GM21786 (cell line): ENCODE results near the gene WBP2.
A peak's percentile ranks its signal among the peaks of the same experiment; 100 is the strongest.

Experiments
- ATAC-seq: cut with Tn5 transposase; IDR thresholded peaks from one replicate; pipeline ENCODE4 v1.9.1; 2021; ENCODE audit not compliant: unreplicated experiment

WBP2 gene

GRCh38 chr17:75855310-75856061 lies at the start of gene WBP2:
TSS of gene WBP2 (minus strand) at chr17:75855335. CDS start at chr17:75855297, 38 bp downstream.
- peak; percentile 82 for ATAC-seq

- ATAC-seq: no peak
These were observed 47.3 kb upstream of the WBP2 start for GRCh38 chr17:75902406-75902805.

- no peak for ATAC-seq
These were observed 46.6 kb upstream of the WBP2 start for GRCh38 chr17:75901727-75902126.

GRCh38 chr17:75900691-75901533 lies 45.8 kb upstream of the WBP2 start:
- no peak for ATAC-seq

GRCh38 chr17:75899767-75900468 lies 44.8 kb upstream of the WBP2 start:
- no peak for ATAC-seq

- no peak for ATAC-seq
These were observed 44.2 kb upstream of the WBP2 start for GRCh38 chr17:75899353-75899752.

- ATAC-seq: no peak
These were observed 43.7 kb upstream of the WBP2 start for GRCh38 chr17:75898791-75899190.

GRCh38 chr17:75898065-75898464 lies 42.9 kb upstream of the WBP2 start:
- ATAC-seq: no peak

- ATAC-seq: peak; percentile 8
These were observed 42.3 kb upstream of the WBP2 start for GRCh38 chr17:75897160-75898019.

GRCh38 chr17:75896415-75897159 lies 41.5 kb upstream of the WBP2 start, which contains the start of gene TRIM65:
TSS of gene TRIM65 (minus strand) at chr17:75896951. CDS start at chr17:75896937, 14 bp downstream.
- peak; percentile 50 for ATAC-seq

GRCh38 chr17:75895370-75896155 lies 40.4 kb upstream of the WBP2 start:
- no peak for ATAC-seq

GRCh38 chr17:75894049-75894733 lies 39.1 kb upstream of the WBP2 start:
- no peak for ATAC-seq

GRCh38 chr17:75893305-75894048 lies 38.3 kb upstream of the WBP2 start:
- no peak for ATAC-seq

GRCh38 chr17:75892556-75893224 lies 37.6 kb upstream of the WBP2 start:
- ATAC-seq: no peak

GRCh38 chr17:75891605-75892555 lies 36.7 kb upstream of the WBP2 start:
- ATAC-seq: no peak

- no peak for ATAC-seq
These were observed 36.0 kb upstream of the WBP2 start for GRCh38 chr17:75891022-75891604.
